ENCODE data around the gene LDLR.

The LDLR gene

GRCh38 chr19:11054200-11054599 is 35.1 kb upstream of the LDLR start:
- peaks cover 27% of the 10 kb centered on the region for H3K4me1 ChIP-seq (ENCODE audit: control insufficient read depth, insufficient read depth, low read length, poor library complexity, severe bottlenecking)
- H3K9me3 ChIP-seq (ENCODE audit: control insufficient read depth, low read length), result no peaks in the 10 kb centered on the region
- H3K36me3 ChIP-seq (ENCODE audit: control insufficient read depth, insufficient read depth, low read length), result peaks cover 4% of the 10 kb centered on the region
- no peak overlapping the region for H3K4me3 ChIP-seq (ENCODE audit: insufficient read depth, low read depth, low read length, poor library complexity, severe bottlenecking)
- H3K27me3 ChIP-seq (replicated peaks; ENCODE audit: control insufficient read depth, insufficient read depth, low read length, poor library complexity, severe bottlenecking), result no peaks in the 10 kb centered on the region
- DNase-seq, result no peak
- H3K27ac ChIP-seq (ENCODE audit: insufficient read depth, low read length, poor library complexity, severe bottlenecking), result no peak overlapping the region

- H3K4me1 ChIP-seq (ENCODE audit: control insufficient read depth, insufficient read depth, low read length, poor library complexity, severe bottlenecking), result peaks cover 22% of the 10 kb centered on the region
- DNase-seq, result no peak
- H3K4me3 ChIP-seq (ENCODE audit: insufficient read depth, low read depth, low read length, poor library complexity, severe bottlenecking), result no peak overlapping the region
- no peak overlapping the region for H3K27ac ChIP-seq (ENCODE audit: insufficient read depth, low read length, poor library complexity, severe bottlenecking)
- peaks cover 4% of the 10 kb centered on the region for H3K36me3 ChIP-seq (ENCODE audit: control insufficient read depth, insufficient read depth, low read length)
- H3K27me3 ChIP-seq (replicated peaks; ENCODE audit: control insufficient read depth, insufficient read depth, low read length, poor library complexity, severe bottlenecking), result no peaks in the 10 kb centered on the region
- no peaks in the 10 kb centered on the region for H3K9me3 ChIP-seq (ENCODE audit: control insufficient read depth, low read length)
Measured at GRCh38 chr19:11054628-11055027, 34.6 kb upstream of the LDLR start.

GRCh38 chr19:11058246-11059030 is 30.8 kb upstream of the LDLR start:
- no peaks in the 10 kb centered on the region for H3K4me1 ChIP-seq (ENCODE audit: control insufficient read depth, insufficient read depth, low read length, poor library complexity, severe bottlenecking)
- DNase-seq, result no peak
- H3K27ac ChIP-seq (ENCODE audit: insufficient read depth, low read length, poor library complexity, severe bottlenecking), result no peak overlapping the region
- H3K36me3 ChIP-seq (ENCODE audit: control insufficient read depth, insufficient read depth, low read length), result peaks cover 12% of the 10 kb centered on the region
- no peak overlapping the region for H3K4me3 ChIP-seq (ENCODE audit: insufficient read depth, low read depth, low read length, poor library complexity, severe bottlenecking)
- H3K9me3 ChIP-seq (ENCODE audit: control insufficient read depth, low read length), result no peaks in the 10 kb centered on the region
- no peaks in the 10 kb centered on the region for H3K27me3 ChIP-seq (replicated peaks; ENCODE audit: control insufficient read depth, insufficient read depth, low read length, poor library complexity, severe bottlenecking)

- no peaks in the 10 kb centered on the region for H3K9me3 ChIP-seq (ENCODE audit: control insufficient read depth, low read length)
- no peaks in the 10 kb centered on the region for H3K4me1 ChIP-seq (ENCODE audit: control insufficient read depth, insufficient read depth, low read length, poor library complexity, severe bottlenecking)
- H3K27ac ChIP-seq (ENCODE audit: insufficient read depth, low read length, poor library complexity, severe bottlenecking), result no peak overlapping the region
- H3K36me3 ChIP-seq (ENCODE audit: control insufficient read depth, insufficient read depth, low read length), result peaks cover 12% of the 10 kb centered on the region
- DNase-seq, result no peak
- no peak overlapping the region for H3K4me3 ChIP-seq (ENCODE audit: insufficient read depth, low read depth, low read length, poor library complexity, severe bottlenecking)
- no peaks in the 10 kb centered on the region for H3K27me3 ChIP-seq (replicated peaks; ENCODE audit: control insufficient read depth, insufficient read depth, low read length, poor library complexity, severe bottlenecking)
Measured at GRCh38 chr19:11059511-11060358, 29.5 kb upstream of the LDLR start.

- no peak overlapping the region for H3K4me3 ChIP-seq (ENCODE audit: insufficient read depth, low read depth, low read length, poor library complexity, severe bottlenecking)
- no peaks in the 10 kb centered on the region for H3K9me3 ChIP-seq (ENCODE audit: control insufficient read depth, low read length)
- no peaks in the 10 kb centered on the region for H3K4me1 ChIP-seq (ENCODE audit: control insufficient read depth, insufficient read depth, low read length, poor library complexity, severe bottlenecking)
- no peak for DNase-seq
- H3K27ac ChIP-seq (ENCODE audit: insufficient read depth, low read length, poor library complexity, severe bottlenecking), result no peak overlapping the region
- H3K27me3 ChIP-seq (replicated peaks; ENCODE audit: control insufficient read depth, insufficient read depth, low read length, poor library complexity, severe bottlenecking), result no peaks in the 10 kb centered on the region
- H3K36me3 ChIP-seq (ENCODE audit: control insufficient read depth, insufficient read depth, low read length), result peaks cover 12% of the 10 kb centered on the region
Measured at GRCh38 chr19:11061952-11062351, 27.3 kb upstream of the LDLR start.

- Histone ChIP-seq H3K4me1 (ENCODE audit: control insufficient read depth, insufficient read depth, low read length, poor library complexity, severe bottlenecking) (no peaks in the 10 kb centered on the region), H3K36me3 (ENCODE audit: control insufficient read depth, insufficient read depth, low read length) (peaks cover 12% of the 10 kb centered on the region), H3K9me3 (ENCODE audit: control insufficient read depth, low read length) (no peaks in the 10 kb centered on the region), H3K27ac (ENCODE audit: insufficient read depth, low read length, poor library complexity, severe bottlenecking) (no peak overlapping the region), H3K27me3 (replicated peaks; ENCODE audit: control insufficient read depth, insufficient read depth, low read length, poor library complexity, severe bottlenecking) (no peaks in the 10 kb centered on the region), H3K4me3 (ENCODE audit: insufficient read depth, low read depth, low read length, poor library complexity, severe bottlenecking) (no peak overlapping the region)
- no peak for DNase-seq
Measured at GRCh38 chr19:11063434-11063833, 25.8 kb upstream of the LDLR start.

- Histone ChIP-seq H3K4me3 (ENCODE audit: insufficient read depth, low read depth, low read length, poor library complexity, severe bottlenecking) (no peak overlapping the region), H3K9me3 (ENCODE audit: control insufficient read depth, low read length) (no peaks in the 10 kb centered on the region), H3K36me3 (ENCODE audit: control insufficient read depth, insufficient read depth, low read length) (peaks cover 8% of the 10 kb centered on the region), H3K27ac (ENCODE audit: insufficient read depth, low read length, poor library complexity, severe bottlenecking) (no peak overlapping the region), H3K27me3 (replicated peaks; ENCODE audit: control insufficient read depth, insufficient read depth, low read length, poor library complexity, severe bottlenecking) (no peaks in the 10 kb centered on the region), H3K4me1 (ENCODE audit: control insufficient read depth, insufficient read depth, low read length, poor library complexity, severe bottlenecking) (no peaks in the 10 kb centered on the region)
- no peak for DNase-seq
Measured at GRCh38 chr19:11064831-11065303, 24.4 kb upstream of the LDLR start.

- Histone ChIP-seq H3K27ac (ENCODE audit: insufficient read depth, low read length, poor library complexity, severe bottlenecking) (no peak overlapping the region), H3K4me1 (ENCODE audit: control insufficient read depth, insufficient read depth, low read length, poor library complexity, severe bottlenecking) (no peaks in the 10 kb centered on the region), H3K9me3 (ENCODE audit: control insufficient read depth, low read length) (no peaks in the 10 kb centered on the region), H3K36me3 (ENCODE audit: control insufficient read depth, insufficient read depth, low read length) (no peaks in the 10 kb centered on the region), H3K4me3 (ENCODE audit: insufficient read depth, low read depth, low read length, poor library complexity, severe bottlenecking) (no peak overlapping the region), H3K27me3 (replicated peaks; ENCODE audit: control insufficient read depth, insufficient read depth, low read length, poor library complexity, severe bottlenecking) (no peaks in the 10 kb centered on the region)
- DNase-seq, result no peak
Measured at GRCh38 chr19:11066326-11066725, 22.9 kb upstream of the LDLR start.

GRCh38 chr19:11067356-11068113 is 21.7 kb upstream of the LDLR start:
- no peaks in the 10 kb centered on the region for H3K27me3 ChIP-seq (replicated peaks; ENCODE audit: control insufficient read depth, insufficient read depth, low read length, poor library complexity, severe bottlenecking)

More at GRCh38 chr19:11067356-11068113, 21.7 kb upstream of the LDLR start:
- Histone ChIP-seq H3K4me1 (ENCODE audit: control insufficient read depth, insufficient read depth, low read length, poor library complexity, severe bottlenecking) (no peaks in the 10 kb centered on the region), H3K4me3 (ENCODE audit: insufficient read depth, low read depth, low read length, poor library complexity, severe bottlenecking) (no peak overlapping the region), H3K36me3 (ENCODE audit: control insufficient read depth, insufficient read depth, low read length) (no peaks in the 10 kb centered on the region), H3K27ac (ENCODE audit: insufficient read depth, low read length, poor library complexity, severe bottlenecking) (no peak overlapping the region), H3K9me3 (ENCODE audit: control insufficient read depth, low read length) (no peaks in the 10 kb centered on the region)
- DNase-seq, result no peak
